K562 (cell line): ENCODE data around the gene CD4. TPM values are rescaled to one million over a fixed set of nuclear protein-coding genes. Genes with fewer than 3 reads are reported as not detected.

ENCODE experiments used
- ADNP ChIP-seq: fragments of 200-800 bp; sonication (Bioruptor generic); IDR thresholded peaks from 2 replicates; pipeline ENCODE4 v1.6.1; 2016; ENCODE audit warnings: missing genetic modification characterization, missing compliant biosample characterization
- CEBPG ChIP-seq, 3 experiments: fragments of 200-800 bp in 1 of 3; sonication (Bioruptor generic) in 1 of 3; sonication (generic) in 1 of 3; formaldehyde crosslinking in 1 of 3; IDR thresholded peaks in 2 of 3; conservative IDR thresholded peaks in 1 of 3; 2 replicates each; pipeline versions ENCODE4 v1.6.1 to v1.8.0; 2016 to 2022; ENCODE audit warnings: missing compliant biosample characterization in 2 of 3, missing genetic modification characterization in 2 of 3, mild to moderate bottlenecking in 1 of 3, missing genetic modification reagents in 1 of 3
- GATA2 ChIP-seq: sonication (generic); formaldehyde crosslinking; IDR thresholded peaks from 2 replicates; pipeline ENCODE4 v1.4.0; 2020; ENCODE audit warnings: mild to moderate bottlenecking, missing genetic modification reagents
- HLTF ChIP-seq: fragments of 450-650 bp; IDR thresholded peaks from 2 replicates; pipeline ENCODE4 v1.6.1; 2016
- KHSRP ChIP-seq: fragments of 450-650 bp; IDR thresholded peaks from 2 replicates; pipeline ENCODE4 v1.6.1; 2017
- NFXL1 ChIP-seq: fragments of 450-650 bp; formaldehyde crosslinking; IDR thresholded peaks from 2 replicates; pipeline ENCODE4 v1.4.0; 2021; ENCODE audit warnings: mild to moderate bottlenecking
- ZBTB1 ChIP-seq: sonication (generic); formaldehyde crosslinking; IDR thresholded peaks from 2 replicates; pipeline ENCODE4 v1.8.1; 2023; ENCODE audit warnings: missing genetic modification reagents, low read depth, mild to moderate bottlenecking, borderline replicate concordance
- ZBTB7A ChIP-seq: IDR thresholded peaks from 2 replicates; pipeline ENCODE4 v1.6.1; 2011; ENCODE audit warnings: low read depth, mild to moderate bottlenecking, low read length, moderate library complexity, borderline replicate concordance; ENCODE audit not compliant: control insufficient read depth
- ZNF197 ChIP-seq: fragments of 200-800 bp; sonication (Bioruptor generic); IDR thresholded peaks from 2 replicates; pipeline ENCODE4 v1.6.1; 2016; ENCODE audit warnings: low read depth, missing genetic modification characterization, missing compliant biosample characterization
- polyA plus RNA-seq, 8 experiments: library from polyadenylated mRNA; depleted of rRNA in 4 of 8; stranded (reverse) in 5 of 8; unstranded in 3 of 8; fragments of >200 nt; fragmentation: Nextera tagmentation in 2 of 8; fragmentation: Illumina TruSeq in 1 of 8; extraction: Ambion mirVana in 2 of 8; extraction: Trizol in 1 of 8; gene quantifications; 2 replicates each; pipeline versions ENCODE4 v1.2.1 to v1.2.3, GENCODE V29; 2011 to 2014; ENCODE audit warnings: inconsistent platforms in 1 of 8, missing spikeins in 1 of 8
- total RNA-seq, 7 experiments: library from RNA; depleted of rRNA in 6 of 7; stranded (reverse); fragments of >200 nt in 6 of 7; fragmentation: Illumina TruSeq in 2 of 7; extraction: Trizol in 2 of 7; gene quantifications; 2 replicates each; pipeline versions ENCODE4 v1.2.1 to v1.2.3, GENCODE V29; 2011 to 2021; ENCODE audit warnings: low replicate concordance in 1 of 7
- TF ChIP-seq, protein P1 (sequence below): fragments of 450-650 bp; IDR thresholded peaks from 2 replicates; pipeline ENCODE4 v1.6.1; 2016; ENCODE audit warnings: mild to moderate bottlenecking, moderate library complexity
- TF ChIP-seq, protein P2 (sequence below), 2 experiments: fragments of 450-650 bp; IDR thresholded peaks; 2 replicates each; pipeline ENCODE4 v1.6.1; 2018; ENCODE audit warnings: mild to moderate bottlenecking in 2 of 2, low read depth in 1 of 2; ENCODE audit not compliant: partially characterized antibody in 2 of 2

CD4 gene
- total and polyA plus RNA-seq, 9 of the 15 experiments (the other 6 are each of a cell fraction or from before 2014, with no cell fraction given), result 0.06 to 0.27 (median 0.09) TPM; not detected in 5

DNA sequence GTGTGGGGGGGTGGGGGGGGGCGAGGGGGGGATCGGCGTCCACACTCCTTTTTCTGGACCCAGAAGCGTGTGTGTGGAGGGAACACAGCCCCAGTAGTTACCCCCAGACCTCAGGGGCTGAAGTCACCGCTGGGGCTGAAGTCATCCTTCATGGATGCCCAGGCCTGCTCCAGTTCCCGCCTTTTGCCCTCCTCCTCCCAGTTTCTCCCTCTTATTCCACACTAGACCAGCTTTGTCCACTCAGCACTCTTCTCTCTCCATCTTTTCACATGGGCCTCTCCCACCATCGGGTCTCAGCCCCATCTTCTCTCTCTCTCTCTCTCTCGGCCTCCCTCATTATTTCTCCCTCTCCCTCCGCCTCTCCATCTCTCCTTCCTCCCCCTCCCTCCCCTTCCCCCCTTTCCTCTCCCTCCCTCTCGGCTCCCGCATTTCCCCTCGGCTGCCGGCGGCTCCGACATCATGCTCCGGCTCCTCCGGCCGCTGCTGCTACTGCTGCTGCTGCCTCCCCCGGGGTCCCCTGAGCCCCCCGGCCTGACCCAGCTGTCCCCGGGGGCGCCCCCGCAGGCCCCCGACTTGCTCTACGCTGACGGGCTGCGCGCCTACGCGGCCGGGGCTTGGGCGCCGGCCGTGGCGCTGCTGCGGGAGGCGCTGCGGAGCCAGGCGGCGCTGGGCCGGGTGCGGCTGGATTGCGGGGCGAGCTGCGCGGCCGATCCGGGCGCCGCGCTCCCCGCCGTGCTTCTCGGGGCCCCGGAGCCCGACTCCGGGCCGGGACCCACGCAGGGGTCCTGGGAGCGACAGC is 38.9 kb downstream of the CD4 start, which contains the start of gene P3H3 (continued):
- TF ChIP-seq, protein P1, sequence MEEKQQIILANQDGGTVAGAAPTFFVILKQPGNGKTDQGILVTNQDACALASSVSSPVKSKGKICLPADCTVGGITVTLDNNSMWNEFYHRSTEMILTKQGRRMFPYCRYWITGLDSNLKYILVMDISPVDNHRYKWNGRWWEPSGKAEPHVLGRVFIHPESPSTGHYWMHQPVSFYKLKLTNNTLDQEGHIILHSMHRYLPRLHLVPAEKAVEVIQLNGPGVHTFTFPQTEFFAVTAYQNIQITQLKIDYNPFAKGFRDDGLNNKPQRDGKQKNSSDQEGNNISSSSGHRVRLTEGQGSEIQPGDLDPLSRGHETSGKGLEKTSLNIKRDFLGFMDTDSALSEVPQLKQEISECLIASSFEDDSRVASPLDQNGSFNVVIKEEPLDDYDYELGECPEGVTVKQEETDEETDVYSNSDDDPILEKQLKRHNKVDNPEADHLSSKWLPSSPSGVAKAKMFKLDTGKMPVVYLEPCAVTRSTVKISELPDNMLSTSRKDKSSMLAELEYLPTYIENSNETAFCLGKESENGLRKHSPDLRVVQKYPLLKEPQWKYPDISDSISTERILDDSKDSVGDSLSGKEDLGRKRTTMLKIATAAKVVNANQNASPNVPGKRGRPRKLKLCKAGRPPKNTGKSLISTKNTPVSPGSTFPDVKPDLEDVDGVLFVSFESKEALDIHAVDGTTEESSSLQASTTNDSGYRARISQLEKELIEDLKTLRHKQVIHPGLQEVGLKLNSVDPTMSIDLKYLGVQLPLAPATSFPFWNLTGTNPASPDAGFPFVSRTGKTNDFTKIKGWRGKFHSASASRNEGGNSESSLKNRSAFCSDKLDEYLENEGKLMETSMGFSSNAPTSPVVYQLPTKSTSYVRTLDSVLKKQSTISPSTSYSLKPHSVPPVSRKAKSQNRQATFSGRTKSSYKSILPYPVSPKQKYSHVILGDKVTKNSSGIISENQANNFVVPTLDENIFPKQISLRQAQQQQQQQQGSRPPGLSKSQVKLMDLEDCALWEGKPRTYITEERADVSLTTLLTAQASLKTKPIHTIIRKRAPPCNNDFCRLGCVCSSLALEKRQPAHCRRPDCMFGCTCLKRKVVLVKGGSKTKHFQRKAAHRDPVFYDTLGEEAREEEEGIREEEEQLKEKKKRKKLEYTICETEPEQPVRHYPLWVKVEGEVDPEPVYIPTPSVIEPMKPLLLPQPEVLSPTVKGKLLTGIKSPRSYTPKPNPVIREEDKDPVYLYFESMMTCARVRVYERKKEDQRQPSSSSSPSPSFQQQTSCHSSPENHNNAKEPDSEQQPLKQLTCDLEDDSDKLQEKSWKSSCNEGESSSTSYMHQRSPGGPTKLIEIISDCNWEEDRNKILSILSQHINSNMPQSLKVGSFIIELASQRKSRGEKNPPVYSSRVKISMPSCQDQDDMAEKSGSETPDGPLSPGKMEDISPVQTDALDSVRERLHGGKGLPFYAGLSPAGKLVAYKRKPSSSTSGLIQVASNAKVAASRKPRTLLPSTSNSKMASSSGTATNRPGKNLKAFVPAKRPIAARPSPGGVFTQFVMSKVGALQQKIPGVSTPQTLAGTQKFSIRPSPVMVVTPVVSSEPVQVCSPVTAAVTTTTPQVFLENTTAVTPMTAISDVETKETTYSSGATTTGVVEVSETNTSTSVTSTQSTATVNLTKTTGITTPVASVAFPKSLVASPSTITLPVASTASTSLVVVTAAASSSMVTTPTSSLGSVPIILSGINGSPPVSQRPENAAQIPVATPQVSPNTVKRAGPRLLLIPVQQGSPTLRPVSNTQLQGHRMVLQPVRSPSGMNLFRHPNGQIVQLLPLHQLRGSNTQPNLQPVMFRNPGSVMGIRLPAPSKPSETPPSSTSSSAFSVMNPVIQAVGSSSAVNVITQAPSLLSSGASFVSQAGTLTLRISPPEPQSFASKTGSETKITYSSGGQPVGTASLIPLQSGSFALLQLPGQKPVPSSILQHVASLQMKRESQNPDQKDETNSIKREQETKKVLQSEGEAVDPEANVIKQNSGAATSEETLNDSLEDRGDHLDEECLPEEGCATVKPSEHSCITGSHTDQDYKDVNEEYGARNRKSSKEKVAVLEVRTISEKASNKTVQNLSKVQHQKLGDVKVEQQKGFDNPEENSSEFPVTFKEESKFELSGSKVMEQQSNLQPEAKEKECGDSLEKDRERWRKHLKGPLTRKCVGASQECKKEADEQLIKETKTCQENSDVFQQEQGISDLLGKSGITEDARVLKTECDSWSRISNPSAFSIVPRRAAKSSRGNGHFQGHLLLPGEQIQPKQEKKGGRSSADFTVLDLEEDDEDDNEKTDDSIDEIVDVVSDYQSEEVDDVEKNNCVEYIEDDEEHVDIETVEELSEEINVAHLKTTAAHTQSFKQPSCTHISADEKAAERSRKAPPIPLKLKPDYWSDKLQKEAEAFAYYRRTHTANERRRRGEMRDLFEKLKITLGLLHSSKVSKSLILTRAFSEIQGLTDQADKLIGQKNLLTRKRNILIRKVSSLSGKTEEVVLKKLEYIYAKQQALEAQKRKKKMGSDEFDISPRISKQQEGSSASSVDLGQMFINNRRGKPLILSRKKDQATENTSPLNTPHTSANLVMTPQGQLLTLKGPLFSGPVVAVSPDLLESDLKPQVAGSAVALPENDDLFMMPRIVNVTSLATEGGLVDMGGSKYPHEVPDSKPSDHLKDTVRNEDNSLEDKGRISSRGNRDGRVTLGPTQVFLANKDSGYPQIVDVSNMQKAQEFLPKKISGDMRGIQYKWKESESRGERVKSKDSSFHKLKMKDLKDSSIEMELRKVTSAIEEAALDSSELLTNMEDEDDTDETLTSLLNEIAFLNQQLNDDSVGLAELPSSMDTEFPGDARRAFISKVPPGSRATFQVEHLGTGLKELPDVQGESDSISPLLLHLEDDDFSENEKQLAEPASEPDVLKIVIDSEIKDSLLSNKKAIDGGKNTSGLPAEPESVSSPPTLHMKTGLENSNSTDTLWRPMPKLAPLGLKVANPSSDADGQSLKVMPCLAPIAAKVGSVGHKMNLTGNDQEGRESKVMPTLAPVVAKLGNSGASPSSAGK, result no peak
- no peak for TF ChIP-seq ADNP (tag)
- no peak for TF ChIP-seq NFXL1 (CRISPR knock-in tag)
- no peak for TF ChIP-seq HLTF
- TF ChIP-seq, protein P2, sequence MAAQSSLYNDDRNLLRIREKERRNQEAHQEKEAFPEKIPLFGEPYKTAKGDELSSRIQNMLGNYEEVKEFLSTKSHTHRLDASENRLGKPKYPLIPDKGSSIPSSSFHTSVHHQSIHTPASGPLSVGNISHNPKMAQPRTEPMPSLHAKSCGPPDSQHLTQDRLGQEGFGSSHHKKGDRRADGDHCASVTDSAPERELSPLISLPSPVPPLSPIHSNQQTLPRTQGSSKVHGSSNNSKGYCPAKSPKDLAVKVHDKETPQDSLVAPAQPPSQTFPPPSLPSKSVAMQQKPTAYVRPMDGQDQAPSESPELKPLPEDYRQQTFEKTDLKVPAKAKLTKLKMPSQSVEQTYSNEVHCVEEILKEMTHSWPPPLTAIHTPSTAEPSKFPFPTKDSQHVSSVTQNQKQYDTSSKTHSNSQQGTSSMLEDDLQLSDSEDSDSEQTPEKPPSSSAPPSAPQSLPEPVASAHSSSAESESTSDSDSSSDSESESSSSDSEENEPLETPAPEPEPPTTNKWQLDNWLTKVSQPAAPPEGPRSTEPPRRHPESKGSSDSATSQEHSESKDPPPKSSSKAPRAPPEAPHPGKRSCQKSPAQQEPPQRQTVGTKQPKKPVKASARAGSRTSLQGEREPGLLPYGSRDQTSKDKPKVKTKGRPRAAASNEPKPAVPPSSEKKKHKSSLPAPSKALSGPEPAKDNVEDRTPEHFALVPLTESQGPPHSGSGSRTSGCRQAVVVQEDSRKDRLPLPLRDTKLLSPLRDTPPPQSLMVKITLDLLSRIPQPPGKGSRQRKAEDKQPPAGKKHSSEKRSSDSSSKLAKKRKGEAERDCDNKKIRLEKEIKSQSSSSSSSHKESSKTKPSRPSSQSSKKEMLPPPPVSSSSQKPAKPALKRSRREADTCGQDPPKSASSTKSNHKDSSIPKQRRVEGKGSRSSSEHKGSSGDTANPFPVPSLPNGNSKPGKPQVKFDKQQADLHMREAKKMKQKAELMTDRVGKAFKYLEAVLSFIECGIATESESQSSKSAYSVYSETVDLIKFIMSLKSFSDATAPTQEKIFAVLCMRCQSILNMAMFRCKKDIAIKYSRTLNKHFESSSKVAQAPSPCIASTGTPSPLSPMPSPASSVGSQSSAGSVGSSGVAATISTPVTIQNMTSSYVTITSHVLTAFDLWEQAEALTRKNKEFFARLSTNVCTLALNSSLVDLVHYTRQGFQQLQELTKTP (IDR thresholded peaks at IDR 0.05; ENCODE audit: low read depth in 1 of 2, partially characterized antibody in 2 of 2), result peak in 1 of 2 experiments; percentile 45
- TF ChIP-seq CEBPG (CRISPR knock-in tag; IDR thresholded peaks at IDR 0.05), result no peak
- TF ChIP-seq CEBPG (tag; conservative IDR thresholded peaks at IDR 0.05 in 1 of 2, IDR thresholded peaks at IDR 0.05 in 1 of 2), result no peak
- no peak for TF ChIP-seq GATA2
- TF ChIP-seq ZNF197 (CRISPR knock-in tag), result no peak
- TF ChIP-seq ZBTB7A, result peak; percentile 35; the same call in 1 of the 2 replicates
- no peak for TF ChIP-seq ZBTB1 (CRISPR knock-in tag)
- TF ChIP-seq KHSRP, result no peak
